ENCODE measurements around the gene CORO2B.

DNA sequence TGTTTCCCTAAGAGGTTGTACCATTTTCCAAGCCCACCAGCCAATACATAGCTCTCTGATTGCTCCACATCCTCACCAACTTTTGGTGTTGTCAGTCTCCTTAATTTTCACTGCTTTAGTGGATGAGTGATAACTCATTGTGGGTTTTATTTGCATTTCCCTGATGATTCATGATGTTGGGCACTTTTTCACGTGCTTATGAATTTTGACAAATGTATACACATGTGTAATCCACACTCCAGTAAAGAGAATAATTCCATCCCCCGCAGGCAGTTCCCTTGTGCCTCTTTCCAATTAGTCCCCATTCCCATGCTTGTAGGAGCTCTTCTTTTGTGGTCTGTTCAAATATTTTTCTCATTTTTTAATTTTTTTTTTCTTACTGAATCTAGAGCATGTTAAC is 189.5 kb downstream of the CORO2B start:
- TF ChIP-seq, protein P1, sequence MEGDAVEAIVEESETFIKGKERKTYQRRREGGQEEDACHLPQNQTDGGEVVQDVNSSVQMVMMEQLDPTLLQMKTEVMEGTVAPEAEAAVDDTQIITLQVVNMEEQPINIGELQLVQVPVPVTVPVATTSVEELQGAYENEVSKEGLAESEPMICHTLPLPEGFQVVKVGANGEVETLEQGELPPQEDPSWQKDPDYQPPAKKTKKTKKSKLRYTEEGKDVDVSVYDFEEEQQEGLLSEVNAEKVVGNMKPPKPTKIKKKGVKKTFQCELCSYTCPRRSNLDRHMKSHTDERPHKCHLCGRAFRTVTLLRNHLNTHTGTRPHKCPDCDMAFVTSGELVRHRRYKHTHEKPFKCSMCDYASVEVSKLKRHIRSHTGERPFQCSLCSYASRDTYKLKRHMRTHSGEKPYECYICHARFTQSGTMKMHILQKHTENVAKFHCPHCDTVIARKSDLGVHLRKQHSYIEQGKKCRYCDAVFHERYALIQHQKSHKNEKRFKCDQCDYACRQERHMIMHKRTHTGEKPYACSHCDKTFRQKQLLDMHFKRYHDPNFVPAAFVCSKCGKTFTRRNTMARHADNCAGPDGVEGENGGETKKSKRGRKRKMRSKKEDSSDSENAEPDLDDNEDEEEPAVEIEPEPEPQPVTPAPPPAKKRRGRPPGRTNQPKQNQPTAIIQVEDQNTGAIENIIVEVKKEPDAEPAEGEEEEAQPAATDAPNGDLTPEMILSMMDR (IDR thresholded peaks at IDR 0.05): no peak
- TF ChIP-seq POLR2AphosphoS5 (IDR thresholded peaks at IDR 0.05): no peak
